ENCODE data around the gene ICA1.
"Not testable (repeated sequence)": the region's sequence is repeated elsewhere in the genome, so short reads cannot be mapped to it uniquely, and the experiment has no call there.

The ICA1 gene

DNA sequence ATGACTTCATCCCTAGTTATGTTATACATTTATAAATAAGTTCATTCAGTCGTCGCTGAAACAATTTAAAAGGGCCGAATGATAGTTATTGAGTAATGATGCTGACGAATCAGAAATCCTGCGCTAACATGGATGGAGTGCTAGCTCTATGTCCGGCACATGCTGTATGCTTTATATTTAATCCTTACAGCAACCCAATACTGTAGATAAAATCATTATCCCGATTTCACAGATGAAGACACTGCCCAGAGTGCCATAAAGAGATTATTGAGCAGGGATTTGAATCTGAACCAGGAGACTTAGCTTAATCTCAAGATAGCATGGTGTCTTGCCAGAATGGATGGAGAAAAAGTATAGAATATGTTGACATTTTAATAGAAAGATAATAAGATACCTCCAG is 1.1 kb upstream of the ICA1 start:
- no peak for DNase-seq (ENCODE audit: low spot score)

DNA sequence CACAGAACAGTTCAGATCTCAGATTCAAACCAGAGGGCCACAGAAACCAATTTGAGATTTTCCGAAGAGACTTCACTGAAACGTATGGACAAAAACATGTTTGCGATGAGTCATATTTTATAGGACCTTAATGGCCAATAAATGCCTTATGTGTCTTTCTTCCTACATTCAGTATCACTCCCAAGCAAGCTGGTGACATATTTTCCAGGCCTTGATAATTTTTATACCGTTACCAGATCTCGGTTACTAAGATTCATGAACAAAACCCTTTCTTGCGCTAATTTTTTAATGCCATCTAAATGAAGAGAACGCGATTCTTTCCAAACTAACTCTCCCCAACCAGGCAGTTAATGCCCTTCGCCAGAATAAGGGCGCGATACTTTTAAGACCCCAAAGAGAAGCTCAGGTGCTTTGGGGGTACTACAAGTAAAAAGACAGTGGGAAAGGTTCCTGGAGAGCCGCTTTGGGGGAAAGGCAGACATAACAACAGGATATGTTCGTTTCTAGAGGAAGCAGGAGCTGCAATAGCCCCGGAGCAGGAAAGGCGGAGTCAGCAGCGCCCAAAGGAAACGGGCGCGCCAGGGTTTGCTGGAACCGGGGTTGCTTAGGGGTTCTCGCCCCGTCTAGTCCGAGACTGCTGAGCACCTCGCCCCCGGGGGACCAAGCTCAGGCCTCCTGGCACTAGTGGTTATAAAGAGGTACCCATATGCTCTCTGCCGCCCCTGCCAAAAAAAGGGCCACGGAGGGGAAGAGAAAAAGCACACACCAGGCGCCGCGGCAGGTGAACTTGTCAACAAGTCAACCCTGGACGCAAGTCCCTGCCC is 884 bp downstream of the ICA1 start:
- DNase-seq (ENCODE audit: low spot score) (no peak), FAIRE-seq (no peak)

More for the DNA sequence above, 1.1 kb upstream of the ICA1 start:
- FAIRE-seq = no peak

DNA sequence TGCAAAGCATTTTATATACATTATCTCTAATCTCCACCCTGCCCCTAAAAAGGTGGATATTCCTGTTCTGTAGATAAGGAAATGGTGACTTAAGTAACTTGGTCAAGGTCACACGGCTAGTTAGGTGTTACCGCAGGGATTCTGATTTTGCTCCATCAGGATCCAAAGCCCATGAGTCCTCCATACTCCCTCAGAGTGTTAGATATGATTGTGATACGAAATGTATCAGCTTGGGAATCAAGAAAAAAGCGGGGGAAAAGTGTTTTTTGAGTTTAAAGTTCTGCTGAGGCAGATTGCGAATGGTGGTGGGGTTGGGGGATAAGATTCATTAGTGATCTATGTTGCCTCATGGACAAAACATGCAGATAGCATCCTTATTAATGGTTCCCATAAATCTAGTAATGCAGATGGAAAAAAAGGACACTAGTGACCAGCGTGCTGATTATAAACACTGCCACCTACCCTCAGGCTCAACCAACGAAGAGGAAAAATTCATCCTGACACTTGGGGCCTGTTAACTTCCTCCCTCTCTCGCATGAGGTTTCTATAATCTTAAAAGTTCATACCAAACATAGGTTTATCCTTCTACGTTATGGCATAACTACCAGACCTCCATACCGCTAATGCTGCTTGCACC is 2.3 kb downstream of the ICA1 start:
- DNase-seq (ENCODE audit: low spot score) (no peak), FAIRE-seq (peak; percentile 53)

DNA sequence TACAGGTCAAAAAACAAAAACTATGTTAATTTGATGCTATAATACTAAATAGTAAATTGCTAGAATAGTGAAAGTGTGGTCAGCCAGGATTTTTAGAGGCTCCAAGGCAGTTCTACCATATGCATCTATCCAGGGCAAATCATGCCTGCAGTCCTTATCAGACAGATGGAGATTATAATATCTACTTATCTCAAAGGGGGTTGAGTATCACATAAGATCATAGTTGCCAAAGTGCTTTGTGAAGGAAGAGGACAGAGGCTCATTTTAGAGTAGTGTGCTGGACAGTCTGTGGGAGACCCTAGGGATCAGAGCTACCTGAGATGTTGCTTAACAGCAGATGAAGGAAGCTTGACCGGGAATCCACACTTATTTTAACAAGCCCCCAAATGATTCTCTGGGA is 3.2 kb downstream of the ICA1 start:
- FAIRE-seq (no peak), DNase-seq (ENCODE audit: low spot score) (no peak)

DNA sequence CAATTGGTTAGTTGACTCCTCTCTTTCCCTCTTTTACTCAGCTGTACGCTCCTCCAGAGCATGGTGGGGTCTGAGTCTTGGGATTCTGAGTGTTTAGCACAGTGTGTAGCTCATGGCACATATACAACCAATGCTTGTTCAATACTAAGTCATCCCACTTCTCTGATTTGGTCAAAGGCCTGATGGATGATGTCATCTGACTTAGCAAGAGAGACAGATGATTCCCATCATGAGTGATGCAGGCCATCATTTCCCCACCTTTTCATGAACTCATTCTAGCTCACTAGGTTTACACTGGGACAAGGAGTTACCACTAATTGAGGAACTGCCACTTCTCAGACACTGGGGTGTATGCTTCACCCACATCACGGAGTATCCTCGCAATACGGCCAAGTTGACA is 3.8 kb downstream of the ICA1 start:
- peak; percentile 87 for FAIRE-seq
- DNase-seq (ENCODE audit: low spot score) = no peak

DNA sequence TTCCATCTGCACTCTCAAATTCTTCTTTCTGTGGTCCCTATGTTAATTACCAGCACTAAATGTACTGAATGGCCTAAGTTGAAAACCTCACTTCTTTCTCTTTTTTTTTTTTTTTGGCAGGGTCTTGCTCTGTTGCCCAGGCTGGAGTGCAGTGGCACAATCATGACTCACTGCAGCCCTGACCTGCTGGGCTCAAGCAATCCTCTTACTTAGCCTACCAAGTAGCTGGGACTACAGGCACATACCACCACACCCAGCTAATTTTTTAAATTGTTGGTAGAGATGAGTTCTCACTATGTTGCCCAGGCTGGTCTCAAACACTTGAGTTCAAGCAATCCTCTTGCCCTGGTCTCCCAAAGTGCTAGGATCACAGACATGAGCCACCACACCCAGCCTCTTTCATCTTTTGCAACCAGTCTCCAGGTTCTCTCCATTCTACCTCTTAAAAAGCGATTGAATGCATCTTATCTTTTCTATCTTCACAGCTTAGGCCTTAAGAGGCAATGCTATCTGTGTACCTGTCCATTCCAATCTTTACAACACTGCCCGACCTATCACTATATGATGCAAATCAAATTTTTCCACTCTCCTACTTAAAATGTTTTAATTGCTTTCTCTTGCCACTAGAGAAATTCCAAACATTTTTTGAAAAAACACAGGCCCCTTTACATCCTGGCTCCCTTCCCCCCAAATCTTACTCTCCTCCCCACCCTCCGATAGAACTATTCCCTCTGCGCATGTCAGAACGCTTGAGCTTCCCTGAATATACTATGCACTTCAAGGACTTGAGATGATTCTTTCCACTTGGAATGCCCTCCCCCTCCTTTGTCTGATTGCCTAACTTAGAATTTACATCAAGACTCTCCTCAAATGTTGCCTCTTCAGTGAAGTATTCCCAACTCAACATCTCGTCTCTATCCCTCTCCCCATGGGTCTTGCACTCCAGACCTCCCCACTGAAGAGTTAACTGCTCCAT is 6.0 kb downstream of the ICA1 start:
- no peak for DNase-seq (ENCODE audit: low spot score)
- no peak for FAIRE-seq

DNA sequence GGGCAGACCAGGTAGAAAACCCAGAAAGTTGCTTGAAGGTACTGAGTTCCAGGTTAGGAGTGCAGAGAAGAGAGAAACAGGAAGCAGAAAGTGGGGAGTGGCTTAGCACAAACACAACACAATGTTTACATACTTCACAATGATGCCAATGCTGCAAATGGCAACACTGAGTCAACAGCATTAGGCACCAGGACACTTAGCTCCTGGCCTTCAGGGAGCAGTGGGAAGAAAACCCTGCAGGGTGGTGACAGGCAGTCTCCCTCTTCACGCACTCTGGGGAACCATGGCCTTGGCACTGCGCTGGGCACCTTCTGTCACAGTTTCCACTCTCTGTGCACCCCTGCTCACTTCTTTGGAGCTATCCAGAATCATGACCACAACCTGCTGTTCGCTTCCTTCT is 7.3 kb downstream of the ICA1 start:
- DNase-seq (ENCODE audit: low spot score) (no peak), FAIRE-seq (no peak)

DNA sequence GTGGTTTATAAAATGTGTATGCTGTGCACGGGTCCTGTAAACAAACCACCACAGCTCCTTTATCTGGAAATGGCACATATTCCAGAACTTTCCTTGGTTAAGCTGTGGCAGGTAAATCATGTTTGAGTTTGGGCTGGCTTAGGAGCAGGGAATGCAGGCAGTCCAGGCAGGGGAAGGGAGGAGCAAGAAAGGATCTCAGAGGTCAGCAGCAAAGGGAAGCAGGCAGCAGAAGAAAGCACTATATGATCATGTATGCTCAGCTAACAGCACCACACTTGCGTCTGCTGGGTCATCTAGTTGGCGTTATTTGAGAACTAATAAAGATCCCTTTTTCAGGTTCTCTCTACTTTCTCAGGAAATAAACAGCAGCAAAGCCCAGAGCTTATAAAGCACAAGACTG is 7.8 kb downstream of the ICA1 start:
- no peak for DNase-seq (ENCODE audit: low spot score)

DNA sequence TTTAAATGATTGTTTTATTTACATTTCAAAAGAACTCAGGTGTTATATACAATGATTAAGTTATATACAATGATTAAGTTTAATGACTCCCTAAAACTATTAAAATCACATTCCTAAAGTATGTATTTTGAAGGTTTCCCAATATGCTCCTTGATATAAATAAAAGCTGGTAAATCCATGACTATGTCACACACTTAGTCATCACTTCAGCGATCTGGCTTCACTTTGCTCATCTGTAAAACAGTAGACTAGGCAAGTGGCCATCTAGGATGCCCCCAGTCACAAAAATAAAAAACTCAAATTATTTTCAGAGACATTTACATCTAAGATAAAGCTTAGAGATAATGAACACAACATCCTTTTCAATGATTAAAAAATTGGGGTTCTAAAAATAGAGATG is 10.8 kb downstream of the ICA1 start:
- FAIRE-seq (no peak), DNase-seq (ENCODE audit: low spot score) (no peak)

More for the DNA sequence above, 7.8 kb downstream of the ICA1 start:
- no peak for FAIRE-seq

DNA sequence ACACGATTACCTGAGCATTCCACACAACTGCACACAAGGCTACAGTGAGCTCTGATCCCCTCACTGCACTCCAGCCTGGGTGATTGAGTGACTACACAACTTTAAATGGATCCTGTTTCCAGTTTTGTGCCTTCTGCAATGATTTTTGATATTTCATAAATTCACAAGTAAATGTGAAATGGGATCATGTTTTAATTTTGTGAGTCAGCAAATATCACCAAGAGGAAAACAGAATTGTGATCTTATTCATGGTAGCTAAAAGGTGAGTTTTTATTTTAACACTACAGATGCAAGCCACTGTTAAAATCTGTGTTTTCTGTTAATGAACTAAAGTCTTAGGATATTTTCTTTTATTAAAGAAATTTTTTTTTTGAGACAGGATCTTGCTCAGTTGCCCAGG is 11.4 kb downstream of the ICA1 start:
- FAIRE-seq = peak; percentile 13
- DNase-seq (ENCODE audit: low spot score) = no peak

DNA sequence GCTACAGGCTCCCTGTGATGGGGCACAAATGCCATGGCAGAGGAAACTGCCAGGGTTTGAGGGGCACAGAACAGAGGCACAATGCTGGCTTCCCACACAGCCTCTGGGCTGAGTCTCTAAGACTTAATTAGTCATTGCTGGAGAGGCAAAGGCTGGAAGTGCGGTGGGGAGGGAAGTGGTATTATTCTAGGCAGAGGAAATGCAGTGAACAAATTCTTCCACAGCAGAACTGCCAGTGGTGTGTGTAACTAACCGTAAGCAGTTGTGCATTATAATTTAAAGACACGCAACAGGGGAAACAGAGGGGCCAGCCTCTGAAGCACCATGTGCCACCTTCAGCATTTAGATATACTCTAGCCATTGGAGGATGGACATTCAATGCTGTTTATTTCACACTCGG is 12.8 kb downstream of the ICA1 start:
- no peak for DNase-seq (ENCODE audit: low spot score)
- peak; percentile 65 for FAIRE-seq

DNA sequence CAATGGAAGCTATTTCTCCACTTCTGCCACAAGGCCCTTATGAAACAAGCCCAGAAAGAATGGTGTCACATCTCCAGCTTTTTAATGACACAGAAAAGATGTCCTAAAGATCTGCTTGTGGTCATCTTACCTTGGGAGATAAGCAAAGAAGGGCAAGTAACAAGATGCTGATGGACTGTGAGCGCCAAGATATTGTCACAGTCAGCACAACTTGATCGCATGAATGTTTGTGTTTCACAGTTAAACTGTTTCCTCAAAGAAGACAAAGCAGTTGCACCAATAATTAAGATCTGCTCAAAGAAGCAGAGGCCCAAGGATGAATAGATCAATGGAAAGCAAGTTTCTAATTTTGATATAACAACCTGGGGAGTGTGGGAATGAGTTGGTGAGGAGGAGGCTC is 15.9 kb downstream of the ICA1 start:
- DNase-seq (ENCODE audit: low spot score) = no peak
- FAIRE-seq = peak; percentile 69

DNA sequence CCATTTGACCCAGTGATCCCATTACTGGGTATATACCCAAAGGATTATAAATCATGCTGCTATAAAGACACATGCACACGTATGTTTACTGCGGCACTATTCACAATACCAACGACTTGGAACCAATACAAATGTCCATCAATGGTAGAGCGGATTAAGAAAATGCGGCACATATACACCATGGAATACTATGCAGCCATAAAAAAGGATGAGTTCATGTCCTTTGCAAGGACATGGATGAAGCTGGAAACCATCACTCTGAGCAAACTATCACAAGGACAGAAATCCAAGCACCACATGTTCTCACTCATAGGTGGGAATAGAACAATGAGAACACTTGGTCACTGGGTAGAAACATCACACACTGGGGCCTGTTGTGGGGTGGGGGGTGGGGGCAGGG is 16.9 kb downstream of the ICA1 start:
- FAIRE-seq; DNase-seq (ENCODE audit: low spot score): not testable (repeated sequence)

DNA sequence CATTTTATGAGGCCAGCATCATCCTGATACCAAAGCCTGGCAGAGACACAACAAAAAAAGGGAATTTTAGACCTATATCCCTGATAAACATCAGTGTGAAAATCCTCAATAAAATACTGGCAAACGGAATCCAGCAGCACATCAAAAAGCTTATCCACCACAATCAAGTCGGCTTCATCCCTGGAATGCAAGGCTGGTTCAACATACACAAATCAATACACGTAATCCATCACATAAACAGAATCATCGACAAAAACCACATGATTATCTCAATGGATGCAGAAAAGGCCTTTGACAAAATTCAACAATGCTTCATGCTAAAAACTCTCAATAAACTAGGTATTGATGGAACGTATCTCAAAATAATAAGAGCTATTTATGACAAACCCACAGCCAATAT is 18.9 kb downstream of the ICA1 start:
- FAIRE-seq = not testable (repeated sequence)

DNA sequence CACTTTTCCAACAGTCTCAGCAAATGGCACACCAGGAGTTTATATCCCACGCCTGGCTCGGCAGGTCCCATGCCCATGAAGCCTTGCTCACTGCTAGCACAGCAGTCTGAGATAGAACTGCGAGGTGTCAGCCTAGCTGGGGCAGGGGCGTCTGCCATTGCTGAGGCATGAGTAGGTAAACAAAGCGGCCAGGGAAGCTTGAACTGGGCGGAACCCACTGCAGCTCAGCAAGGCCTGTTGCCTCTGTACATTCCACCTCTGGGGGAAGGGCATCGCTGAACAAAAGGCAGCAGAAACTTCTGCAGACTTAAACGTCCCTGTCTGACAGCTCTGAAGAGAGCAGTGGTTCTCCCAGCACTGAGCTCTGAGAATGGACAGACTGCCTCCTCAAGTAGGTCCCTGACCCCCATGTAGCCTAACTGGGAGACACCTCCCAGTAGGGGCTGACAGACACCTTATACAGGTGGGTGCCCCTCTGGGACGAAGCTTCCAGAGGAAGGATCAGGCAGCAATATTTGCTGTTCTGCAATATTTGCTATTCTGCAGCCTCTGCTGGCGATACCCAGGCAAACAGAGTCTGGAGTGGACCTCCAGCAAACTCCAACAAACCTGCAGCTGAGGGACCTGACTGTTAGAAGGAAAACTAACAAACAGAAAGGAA is 22.1 kb downstream of the ICA1 start:
- peak; percentile 44 for FAIRE-seq
- DNase-seq (ENCODE audit: low spot score) = not testable (repeated sequence)

More for the DNA sequence above, 18.9 kb downstream of the ICA1 start:
- not testable (repeated sequence) for DNase-seq (ENCODE audit: low spot score)

DNA sequence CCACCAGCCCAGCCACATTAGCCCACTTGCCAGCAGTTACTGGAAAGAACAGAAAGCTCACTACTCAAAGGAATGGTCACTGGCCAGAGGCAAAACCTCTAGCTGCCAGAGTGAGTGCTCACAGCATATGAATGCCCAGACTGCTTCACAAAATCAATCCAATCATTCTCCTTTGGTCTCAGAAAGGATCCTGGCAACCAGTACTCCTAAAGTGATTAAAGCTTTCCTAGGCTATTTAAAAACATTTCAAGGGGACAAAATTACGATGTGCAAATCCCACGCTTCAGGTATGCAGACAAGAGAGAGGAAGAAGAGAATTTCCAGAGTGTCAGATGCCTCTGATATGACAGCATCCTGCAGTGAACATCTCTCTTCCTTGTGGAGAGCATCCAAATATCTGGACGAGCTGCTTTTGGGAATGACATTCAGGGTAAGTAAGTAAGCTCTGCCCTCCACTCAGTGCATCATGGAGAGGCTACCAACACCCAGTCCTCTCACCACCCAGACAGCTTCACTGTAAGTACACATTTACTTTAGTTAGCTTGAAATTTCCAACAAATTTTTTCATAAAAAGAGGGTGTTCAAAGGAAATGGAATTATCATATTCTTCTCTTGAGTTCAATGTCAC is 25.1 kb downstream of the ICA1 start:
- FAIRE-seq (no peak), DNase-seq (ENCODE audit: low spot score) (no peak)

DNA sequence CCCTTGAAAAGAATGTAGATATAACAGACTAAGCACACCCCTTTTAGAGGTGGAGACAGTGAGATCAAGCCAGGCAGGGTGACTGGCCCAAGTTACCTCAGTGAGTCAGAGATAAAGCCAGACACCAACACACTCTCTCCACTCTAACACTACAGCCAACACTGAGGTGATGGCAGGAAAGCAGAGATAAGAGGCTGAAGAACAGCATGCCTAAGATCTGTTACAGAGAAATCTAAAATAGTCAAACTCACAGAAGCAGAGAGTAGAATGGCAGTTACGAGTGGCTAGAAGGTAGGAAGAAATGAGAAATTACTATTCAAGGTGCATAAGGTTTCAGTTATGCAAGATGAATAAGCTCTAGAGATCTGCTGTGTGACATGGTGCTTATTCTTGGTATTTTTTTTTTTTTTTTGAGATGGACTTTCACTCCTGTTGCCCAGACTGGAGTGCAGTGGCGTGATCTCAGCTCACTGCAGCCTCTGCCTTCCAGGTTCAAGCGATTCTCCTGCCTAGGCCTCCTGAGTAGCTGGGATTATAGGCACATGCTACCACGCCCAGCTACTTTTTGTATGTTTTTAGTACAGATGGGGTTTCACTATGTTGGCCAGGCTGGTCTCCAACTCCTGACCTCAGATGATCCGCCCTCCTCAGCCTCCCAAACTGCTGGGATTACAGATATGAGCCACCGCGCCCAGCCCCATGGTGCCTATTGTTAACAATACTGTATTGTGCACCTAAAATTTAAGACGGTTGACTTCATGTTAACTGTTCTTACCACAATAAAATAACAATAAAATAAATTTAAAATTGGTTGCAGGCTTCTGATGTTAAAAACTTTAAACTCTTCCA is 28.7 kb downstream of the ICA1 start:
- FAIRE-seq (no peak), DNase-seq (ENCODE audit: low spot score) (no peak)

DNA sequence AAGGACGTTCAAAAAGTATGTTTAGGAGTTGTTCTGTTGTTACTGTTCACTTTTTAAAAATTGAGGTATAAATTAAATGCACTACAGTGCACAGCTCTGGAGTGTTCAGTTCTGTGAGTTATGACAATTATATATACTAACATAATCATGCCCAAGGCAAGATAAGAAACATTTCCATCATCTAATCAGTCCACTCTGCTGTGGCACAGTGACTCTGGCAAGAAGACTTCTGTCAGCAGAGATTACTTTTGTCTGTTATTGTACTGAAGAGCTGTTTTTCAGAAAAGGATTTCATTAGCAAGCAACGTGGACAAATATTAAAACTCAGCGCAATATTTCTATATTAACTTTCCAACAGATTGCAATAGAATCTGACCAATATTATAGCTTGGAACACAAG is 32.0 kb downstream of the ICA1 start:
- no peak for FAIRE-seq

DNA sequence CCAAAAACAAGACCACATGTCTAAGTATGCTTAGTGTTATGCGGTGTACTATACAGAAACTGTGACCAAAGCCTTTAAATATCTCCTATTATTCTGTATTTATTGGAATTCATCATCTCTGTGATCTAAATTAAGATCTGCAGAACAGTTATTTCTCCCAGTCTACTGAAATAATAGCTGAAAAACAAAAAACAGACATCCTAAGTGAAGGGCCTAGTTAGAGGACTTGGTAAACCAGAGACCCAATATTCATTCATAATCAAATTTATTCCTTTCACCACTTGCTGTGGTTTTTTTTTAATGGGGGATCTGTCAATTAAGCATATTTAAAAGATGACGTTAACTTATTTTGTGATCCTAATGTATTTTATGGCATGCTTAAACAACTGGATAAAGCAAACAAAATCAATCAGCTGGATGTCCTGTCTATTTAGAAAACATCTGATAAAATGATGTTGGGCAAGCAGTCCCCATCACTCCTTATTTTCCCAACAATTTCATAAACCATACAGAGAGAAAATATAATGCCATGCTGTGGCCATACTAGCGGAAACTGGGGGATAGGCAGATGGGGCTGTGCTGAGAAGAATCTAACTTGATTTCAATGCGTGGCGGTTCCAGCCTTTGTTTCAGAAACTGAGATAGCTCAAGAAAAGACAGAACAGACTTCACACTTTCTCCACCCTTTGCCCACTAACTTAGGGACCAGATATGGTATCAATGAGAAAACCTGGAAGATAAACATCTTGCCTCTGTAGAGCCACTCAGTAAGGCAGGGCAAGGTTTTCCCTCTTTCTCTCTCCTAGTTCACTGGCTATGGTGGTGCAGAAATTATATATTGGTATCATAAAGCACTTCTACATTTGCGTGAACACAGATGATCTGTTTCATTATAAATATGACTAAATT is 32.9 kb downstream of the ICA1 start:
- FAIRE-seq (no peak), DNase-seq (ENCODE audit: low spot score) (no peak)

More for the DNA sequence above, 32.0 kb downstream of the ICA1 start:
- DNase-seq (ENCODE audit: low spot score) = no peak
